Hindlimb muscle (tissue), 1 donor: ENCODE results near the gene STK32C. TPM values are rescaled to one million over a fixed set of nuclear protein-coding genes. Genes with fewer than 3 reads are reported as not detected.

Source experiments
- DNase-seq: peaks from one replicate; pipeline ENCODE4 v3.0.0-alpha.2; 2013
- polyA plus RNA-seq: library from polyadenylated mRNA; unstranded; fragments of 120-200 nt; gene quantifications from one replicate; pipeline ENCODE4 v1.2.1, GENCODE V29; 2013; ENCODE audit not compliant: insufficient read length

Gene STK32C
- polyA plus RNA-seq, 1 donor = 12.2 TPM

DNA sequence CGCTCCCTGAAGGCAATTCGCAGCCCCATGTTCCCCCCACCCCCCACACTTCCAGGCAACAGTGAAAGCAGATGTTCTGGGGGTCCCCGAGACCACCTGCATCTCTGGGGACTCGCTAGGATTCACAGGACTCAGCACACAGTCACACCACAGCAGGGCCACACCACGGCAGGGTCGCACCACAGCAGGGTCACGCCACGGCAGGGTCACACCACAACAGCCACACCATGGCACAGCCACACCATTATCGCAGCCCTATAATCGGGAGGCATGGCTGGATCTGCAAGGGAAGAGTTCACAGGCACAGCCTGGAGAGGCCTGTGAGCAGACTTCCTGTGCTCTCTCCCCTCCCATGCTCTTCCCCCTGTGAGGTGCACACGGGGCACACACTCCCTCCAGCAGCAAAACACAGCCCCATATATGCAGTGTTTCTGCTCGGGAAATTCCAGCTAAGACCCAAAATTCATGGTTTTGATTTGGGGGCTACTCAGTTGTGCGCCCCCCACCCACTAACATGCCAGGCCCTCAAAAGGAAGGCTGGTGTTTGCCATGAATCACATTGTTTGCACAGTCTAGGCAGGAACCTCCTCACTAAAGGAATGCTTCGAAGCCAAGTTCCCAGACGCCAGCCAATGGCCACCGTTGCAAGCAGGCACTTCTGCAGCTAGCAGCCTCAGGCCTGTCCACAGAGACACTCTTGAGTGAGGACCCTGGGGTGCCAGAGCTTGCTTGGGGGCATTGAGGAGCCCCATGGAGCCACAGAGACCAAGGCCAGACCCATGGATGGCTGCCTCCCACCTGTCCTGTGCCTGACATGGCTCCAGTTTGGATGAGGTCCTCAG is 128.0 kb downstream of the STK32C start:
- no peak for DNase-seq

GRCh38 chr10:132178672-132179545 is 128.8 kb downstream of the STK32C start:
- no peak for DNase-seq

GRCh38 chr10:132178046-132178445 is 129.7 kb downstream of the STK32C start:
- DNase-seq = no peak

DNA sequence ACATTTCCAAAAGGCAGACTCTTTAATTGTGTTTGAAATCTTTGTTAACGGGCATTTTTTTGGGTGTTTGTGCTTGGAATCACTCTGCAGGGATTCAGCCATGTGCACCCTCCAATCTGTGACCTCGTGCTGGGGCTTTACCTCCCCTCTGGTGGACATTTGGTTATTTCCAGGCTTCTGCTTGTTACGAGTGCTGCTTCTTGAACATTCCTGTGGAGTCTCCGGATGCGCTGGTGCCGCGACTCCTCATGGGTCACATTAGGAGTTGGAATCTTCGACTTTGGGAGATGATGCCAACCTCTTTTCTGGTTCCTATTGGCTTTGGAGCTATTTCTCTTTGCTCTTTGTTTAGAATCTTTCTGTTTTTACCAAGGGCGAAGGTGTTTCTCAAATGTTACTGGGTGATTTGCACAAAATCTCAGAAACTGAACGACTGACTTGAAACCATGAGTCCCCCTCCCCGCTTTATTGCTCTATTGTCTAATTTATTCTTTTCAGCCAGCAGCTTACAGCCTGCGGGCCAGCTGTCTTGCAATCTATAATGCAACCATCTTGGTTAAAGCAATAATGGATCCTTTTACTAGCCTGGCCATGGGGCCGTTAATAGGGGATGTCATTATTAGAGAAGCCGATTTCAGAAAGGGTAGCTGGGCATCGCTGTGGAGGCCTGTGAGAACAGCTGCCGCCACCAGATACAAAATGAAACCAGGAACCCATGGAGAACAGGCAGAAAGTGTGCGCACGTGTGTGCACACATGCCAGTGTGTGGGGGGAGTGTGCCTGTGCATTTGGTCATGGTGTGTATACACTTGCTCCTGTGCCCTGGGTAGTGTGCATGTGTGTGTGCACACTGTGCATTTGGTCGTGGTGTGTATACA is 130.9 kb downstream of the STK32C start:
- no peak for DNase-seq

- DNase-seq = no peak
Measured at GRCh38 chr10:132175907-132176581, 131.7 kb downstream of the STK32C start.

- DNase-seq = no peak
Measured at GRCh38 chr10:132175408-132175807, 132.3 kb downstream of the STK32C start.

- DNase-seq = no peak
Measured at GRCh38 chr10:132174237-132174636, 133.5 kb downstream of the STK32C start.

DNA sequence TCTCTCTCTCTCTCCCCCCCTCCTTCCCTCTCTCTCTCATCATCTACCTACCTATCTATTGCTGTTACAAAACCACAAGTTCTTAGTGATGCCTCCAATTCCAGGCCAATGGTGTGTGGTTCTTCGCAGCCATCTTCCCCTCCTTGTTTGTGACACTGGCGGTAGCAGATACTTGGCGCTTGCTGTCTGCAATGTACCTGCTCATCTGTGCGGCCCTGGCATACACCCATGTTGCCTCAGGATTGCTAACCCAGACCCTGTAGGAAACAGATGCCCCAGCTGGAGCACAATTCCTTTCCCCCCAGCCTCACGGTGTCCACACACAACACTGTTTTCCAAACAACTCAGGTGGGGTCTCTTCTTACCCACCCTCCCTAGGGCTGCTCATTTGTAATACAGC is 134.6 kb downstream of the STK32C start:
- no peak for DNase-seq

- DNase-seq = no peak
Measured at GRCh38 chr10:132172091-132173066, 135.4 kb downstream of the STK32C start.

- no peak for DNase-seq
Measured at GRCh38 chr10:132170561-132171361, 137.0 kb downstream of the STK32C start.

DNA sequence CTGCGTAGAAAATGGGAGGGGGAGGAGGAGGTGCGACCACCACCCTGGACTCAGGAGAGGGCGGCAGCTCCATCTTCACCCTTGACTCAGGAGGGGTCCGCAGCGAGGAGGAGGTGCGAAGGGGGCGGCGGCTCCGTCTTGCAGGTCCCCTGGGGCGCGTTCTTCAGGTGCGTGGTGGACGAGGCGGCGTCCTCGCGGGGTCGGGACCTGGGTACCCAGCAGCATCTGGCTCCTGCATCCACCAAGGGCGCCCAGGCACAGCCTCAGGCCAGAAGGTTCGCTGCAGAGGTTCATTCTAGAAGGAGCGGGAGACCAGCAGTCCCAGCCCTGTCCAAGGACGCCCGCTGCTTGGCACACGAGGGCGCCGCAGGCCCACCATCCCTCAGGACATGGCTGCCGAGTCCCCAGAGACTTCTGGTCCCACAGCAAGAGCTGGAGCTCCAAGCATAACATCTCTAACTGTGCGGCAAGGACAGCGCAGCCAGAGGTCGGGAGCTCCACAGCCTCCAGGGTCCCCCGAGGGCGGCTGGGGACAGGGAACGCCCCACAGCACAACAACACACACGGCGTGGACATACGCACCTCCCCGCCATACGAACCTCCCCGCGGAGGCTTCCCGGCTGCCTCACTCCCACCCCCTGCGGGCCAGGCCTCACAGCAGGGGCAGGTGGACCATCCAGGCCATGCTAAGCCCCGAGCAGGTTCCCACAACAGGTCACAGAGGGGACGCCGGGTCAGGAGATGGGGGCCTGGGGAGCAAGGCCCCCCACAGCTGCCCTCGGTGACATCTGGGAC is 137.8 kb downstream of the STK32C start:
- DNase-seq = no peak

- DNase-seq = no peak
Measured at GRCh38 chr10:132169031-132169765, 138.6 kb downstream of the STK32C start.

DNA sequence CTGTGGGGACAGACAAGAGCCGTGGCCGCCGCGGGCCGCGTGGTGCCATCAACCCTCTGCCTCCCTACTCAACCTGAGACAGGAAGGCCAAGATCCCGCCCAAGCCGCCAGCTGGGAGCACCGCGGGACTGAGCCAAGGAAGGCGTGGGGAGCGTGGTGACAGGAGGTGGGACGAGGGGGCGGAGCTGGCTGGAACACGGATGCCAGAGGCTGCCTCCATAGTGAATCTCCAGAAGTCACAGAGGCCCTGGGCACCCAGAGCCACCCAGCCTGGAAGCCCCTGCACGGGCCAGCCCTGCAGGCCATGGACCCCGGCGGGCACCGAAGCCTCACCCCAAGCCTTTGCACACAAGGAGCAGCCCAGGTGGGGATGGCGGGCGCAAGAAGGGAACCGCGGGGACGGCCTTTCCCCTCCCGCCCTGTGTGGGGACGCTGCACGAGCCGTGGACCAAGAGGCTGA is 139.1 kb downstream of the STK32C start:
- DNase-seq = no peak

DNA sequence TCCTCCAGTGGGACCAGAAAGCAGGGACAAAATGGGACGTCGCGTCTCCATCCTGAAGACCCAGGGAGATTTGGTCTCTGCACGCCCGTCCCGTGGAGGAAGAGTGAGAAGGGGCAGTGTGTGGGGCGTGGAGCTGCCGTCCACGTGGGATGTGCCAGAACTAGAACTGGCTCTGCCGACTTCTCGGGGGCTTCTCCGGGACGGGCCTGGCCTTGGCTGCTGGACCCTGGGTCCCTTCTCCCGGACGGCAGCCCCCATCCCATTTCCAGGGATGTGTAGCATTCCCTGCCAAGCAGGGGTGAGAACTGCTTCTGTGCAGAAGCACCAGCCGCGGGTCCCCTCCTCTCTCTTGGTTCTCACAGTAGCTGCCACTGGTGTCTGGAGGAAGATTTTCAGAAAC is 139.8 kb downstream of the STK32C start:
- DNase-seq = no peak

- no peak for DNase-seq
Measured at GRCh38 chr10:132167041-132167674, 140.6 kb downstream of the STK32C start.

GRCh38 chr10:132166216-132166950 is 141.4 kb downstream of the STK32C start:
- DNase-seq = no peak

DNA sequence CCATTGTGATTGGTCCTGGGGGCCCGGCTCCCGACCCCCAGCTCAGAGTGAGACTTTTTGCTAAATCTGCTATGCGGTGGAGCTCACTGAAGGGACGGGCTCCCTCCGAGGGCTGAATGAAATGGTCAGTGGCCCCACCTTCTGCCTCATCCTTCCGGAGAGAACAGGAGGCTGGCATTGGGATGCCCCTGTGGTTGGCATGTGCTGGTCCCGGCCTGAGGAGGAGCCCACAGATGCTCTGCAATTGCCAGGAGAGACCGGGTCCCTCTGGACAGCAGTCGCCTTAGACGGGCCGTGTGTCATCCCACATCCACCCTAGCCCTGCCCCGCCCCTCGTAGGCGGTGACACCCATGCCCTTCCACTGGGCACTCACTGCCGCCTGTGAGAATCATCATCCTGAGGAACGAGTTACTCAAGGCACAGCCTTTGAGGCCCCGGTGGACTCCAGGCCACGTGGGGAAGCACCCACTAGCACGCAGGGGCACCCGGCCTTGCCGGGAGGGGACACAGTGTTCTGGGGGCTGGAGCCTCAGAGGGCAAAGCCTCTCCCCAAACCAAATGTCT is 142.3 kb downstream of the STK32C start:
- no peak for DNase-seq
